Activated B cell treated with CpG ODN at 0.5 μM for 24 hours (primary cell): ENCODE measurements around the gene YKT6. TPM values are rescaled to one million over a fixed set of nuclear protein-coding genes. Genes with fewer than 3 reads are reported as not detected.

Experiments used
- ATAC-seq: fragments of 200-7000 bp; cut with Tn5 transposase; one replicate; pipeline ENCODE4 v1.10.0; 2021; ENCODE audit warnings: low read depth, mild to moderate bottlenecking, moderate library complexity
- CTCF ChIA-PET: fragments of 350-600 bp; sonication (Branson Sonifier 250); formaldehyde crosslinking; loops from one replicate; lab custom pipeline; 2021; ENCODE audit warnings: antibody characterized with exemption; lab: Charles Lee
- POLR2A ChIA-PET: fragments of 350-600 bp; sonication (Branson Sonifier 250); formaldehyde crosslinking; loops from one replicate; lab custom pipeline; 2021; ENCODE audit warnings: antibody characterized with exemption; lab: Charles Lee
- DNase-seq: peaks from one replicate; pipeline ENCODE4 v3.0.0; 2022
- H3K27ac Mint-ChIP-seq: one replicate; pipeline ENCODE4 v1.8.0; 2020; ENCODE audit warnings: mixed read lengths
- H3K27me3 Mint-ChIP-seq: one replicate; pipeline ENCODE4 v1.8.0; 2021; ENCODE audit warnings: mixed read lengths
- H3K36me3 Mint-ChIP-seq: one replicate; pipeline ENCODE4 v1.8.0; 2021; ENCODE audit warnings: low read depth, mixed read lengths
- H3K4me1 Mint-ChIP-seq: one replicate; pipeline ENCODE4 v1.8.0; 2021; ENCODE audit warnings: mixed read lengths
- H3K4me3 Mint-ChIP-seq: one replicate; pipeline ENCODE4 v1.8.0; 2020; ENCODE audit warnings: mild to moderate bottlenecking, mixed read lengths
- H3K9me3 Mint-ChIP-seq: one replicate; pipeline ENCODE4 v1.8.0; 2020; ENCODE audit warnings: mixed read lengths
- CTCF ChIP-seq: fragments of 200-600 bp; IDR thresholded peaks from one replicate; pipeline ENCODE4 v1.8.0; 2022; ENCODE audit warnings: antibody characterized with exemption, mild to moderate bottlenecking
- intact Hi-C: fragments of 100-400 bp; cut with micrococcal nuclease; formaldehyde crosslinking; loops from one replicate; pipeline ENCODE4 v1.15.1; 2024
- total RNA-seq: library from RNA; stranded (reverse); gene quantifications from 2 replicates; pipeline ENCODE4 v1.2.3, GENCODE V29; 2022

Gene YKT6
- total RNA-seq, 1 donor from 2014 or later: 78.2 TPM

- CTCF ChIA-PET: no interaction called here
These were observed 28.8 kb downstream of the YKT6 start for GRCh38 chr7:44229546-44230105.

GRCh38 chr7:44230286-44230685, 29.5 kb downstream of the YKT6 start:
- peaks cover 5% of the 10 kb centered on the region for H3K27me3 Mint-ChIP-seq
- no peak overlapping the region for H3K27ac Mint-ChIP-seq
- ChIA-PET CTCF (no interaction called here), POLR2A (no interaction called here)
- no peak overlapping the region for H3K4me3 Mint-ChIP-seq
- H3K9me3 Mint-ChIP-seq: no peaks in the 10 kb centered on the region
- intact Hi-C loops: no loop called here
- ATAC-seq: no peak
- TF ChIP-seq CTCF: no peak
- no peak for DNase-seq
- H3K4me1 Mint-ChIP-seq: no peaks in the 10 kb centered on the region
- H3K36me3 Mint-ChIP-seq: no peaks in the 10 kb centered on the region

More at GRCh38 chr7:44229546-44230105, 28.8 kb downstream of the YKT6 start:
- Mint-ChIP-seq H3K4me3 (no peak overlapping the region), H3K9me3 (no peaks in the 10 kb centered on the region), H3K36me3 (no peaks in the 10 kb centered on the region), H3K27ac (no peak overlapping the region), H3K27me3 (peaks cover 5% of the 10 kb centered on the region), H3K4me1 (no peaks in the 10 kb centered on the region)
- intact Hi-C loops: no loop called here
- TF ChIP-seq CTCF: no peak
- DNase-seq (no peak), ATAC-seq (no peak)
- POLR2A ChIA-PET: no interaction called here

GRCh38 chr7:44231088-44231487, 30.3 kb downstream of the YKT6 start:
- no peak overlapping the region for H3K27ac Mint-ChIP-seq
- ChIA-PET POLR2A (no interaction called here), CTCF (no interaction called here)
- intact Hi-C loops: no loop called here
- no peaks in the 10 kb centered on the region for H3K36me3 Mint-ChIP-seq
- no peak for ATAC-seq
- no peaks in the 10 kb centered on the region for H3K9me3 Mint-ChIP-seq
- TF ChIP-seq CTCF: no peak
- H3K4me1 Mint-ChIP-seq: no peaks in the 10 kb centered on the region
- DNase-seq: no peak
- no peak overlapping the region for H3K4me3 Mint-ChIP-seq
- peaks cover 1% of the 10 kb centered on the region for H3K27me3 Mint-ChIP-seq

GRCh38 chr7:44232396-44232795, 31.6 kb downstream of the YKT6 start:
- no peaks in the 10 kb centered on the region for H3K27me3 Mint-ChIP-seq
- no peak overlapping the region for H3K27ac Mint-ChIP-seq
- no peak for ATAC-seq
- H3K4me3 Mint-ChIP-seq: no peak overlapping the region
- H3K4me1 Mint-ChIP-seq: no peaks in the 10 kb centered on the region
- no peaks in the 10 kb centered on the region for H3K9me3 Mint-ChIP-seq
- intact Hi-C loops: no loop called here
- POLR2A ChIA-PET: no interaction called here
- TF ChIP-seq CTCF: no peak
- CTCF ChIA-PET: no interaction called here
- H3K36me3 Mint-ChIP-seq: no peaks in the 10 kb centered on the region
- DNase-seq: no peak

DNA sequence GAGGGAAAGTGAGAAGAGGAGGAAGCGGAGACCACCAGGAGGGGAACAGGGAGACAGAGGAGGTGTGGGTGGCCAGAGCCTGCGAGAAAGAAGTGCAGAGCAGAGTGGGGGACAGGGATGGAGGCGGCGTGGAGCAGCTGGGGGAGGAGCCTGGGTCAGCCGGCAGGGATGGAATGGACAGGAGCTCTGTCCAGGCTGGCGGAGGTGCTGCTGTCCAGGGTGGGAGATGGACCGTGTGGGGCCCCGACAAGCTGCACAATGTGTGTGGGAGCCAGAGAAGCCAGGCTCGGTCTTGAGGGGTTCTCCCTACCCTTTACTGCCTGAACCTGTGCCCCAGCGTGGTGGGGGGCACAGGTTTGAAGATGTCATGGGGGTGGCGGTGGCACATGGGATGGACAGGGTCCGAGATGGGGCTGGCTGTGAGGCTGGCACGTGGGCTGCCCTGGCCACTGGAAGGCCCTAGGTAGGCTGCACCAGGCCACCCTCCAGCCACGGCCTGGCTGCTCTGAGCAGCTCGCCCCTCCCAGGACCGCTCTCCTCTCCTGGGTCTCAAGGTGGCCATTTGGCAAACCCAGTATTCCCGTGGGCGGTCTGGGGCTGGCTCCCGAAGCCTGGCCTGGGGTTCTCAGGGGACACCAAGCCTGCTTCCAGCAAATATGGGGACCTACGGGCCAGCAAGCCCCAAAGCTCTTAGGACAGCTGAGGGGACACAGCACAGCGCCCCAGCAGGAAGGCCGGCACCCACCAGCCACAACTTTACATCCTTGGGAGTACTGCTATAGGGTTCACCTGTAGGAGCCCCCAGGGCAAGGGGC, 32.3 kb downstream of the YKT6 start:
- intact Hi-C loops: no loop called here
- POLR2A ChIA-PET: no interaction called here
- no peak for DNase-seq
- Mint-ChIP-seq H3K4me3 (no peak overlapping the region), H3K9me3 (no peaks in the 10 kb centered on the region), H3K27me3 (no peaks in the 10 kb centered on the region), H3K27ac (no peak overlapping the region), H3K4me1 (no peaks in the 10 kb centered on the region), H3K36me3 (no peaks in the 10 kb centered on the region)
- CTCF ChIA-PET: no interaction called here
- TF ChIP-seq CTCF: no peak
- ATAC-seq: no peak
